GM21737 (cell line): ENCODE results near the gene CDR2L.

Experiments
- ATAC-seq: cut with Tn5 transposase; IDR thresholded peaks from one replicate; pipeline ENCODE4 v1.9.1; 2021; ENCODE audit warnings: mild to moderate bottlenecking, moderate library complexity; ENCODE audit not compliant: unreplicated experiment

Gene CDR2L

GRCh38 chr17:74987418-74987908 lies at the start of gene CDR2L:
Gene CDR2L (plus strand): TSS chr17:74987632. CDS start chr17:74988044, 412 bp downstream.
- peak; percentile 93 for ATAC-seq

- no peak for ATAC-seq
Measured at GRCh38 chr17:74938194-74938950, 49.1 kb upstream of the CDR2L start.

- ATAC-seq, result no peak
Measured at GRCh38 chr17:74939534-74939933, 47.9 kb upstream of the CDR2L start.

GRCh38 chr17:74941128-74941725 lies 46.2 kb upstream of the CDR2L start:
- no peak for ATAC-seq

GRCh38 chr17:74943808-74944522 lies 43.5 kb upstream of the CDR2L start:
- ATAC-seq, result no peak

- no peak for ATAC-seq
Measured at GRCh38 chr17:74945543-74945942, 41.9 kb upstream of the CDR2L start.

- ATAC-seq, result no peak
Measured at GRCh38 chr17:74946641-74947040, 40.8 kb upstream of the CDR2L start.

- no peak for ATAC-seq
Measured at GRCh38 chr17:74947041-74947754, 40.2 kb upstream of the CDR2L start.

- ATAC-seq, result no peak
Measured at GRCh38 chr17:74949455-74950115, 37.8 kb upstream of the CDR2L start.

GRCh38 chr17:74950207-74950606 lies 37.2 kb upstream of the CDR2L start:
- no peak for ATAC-seq

- ATAC-seq, result no peak
Measured at GRCh38 chr17:74951065-74951464, 36.4 kb upstream of the CDR2L start.

- ATAC-seq, result no peak
Measured at GRCh38 chr17:74951680-74952421, 35.6 kb upstream of the CDR2L start.

GRCh38 chr17:74952431-74953133 lies 34.9 kb upstream of the CDR2L start:
- no peak for ATAC-seq

GRCh38 chr17:74953134-74953687 lies 34.2 kb upstream of the CDR2L start:
- ATAC-seq, result no peak

GRCh38 chr17:74954115-74954514 lies 33.3 kb upstream of the CDR2L start:
- ATAC-seq, result no peak

GRCh38 chr17:74954665-74955421 lies 32.6 kb upstream of the CDR2L start:
- no peak for ATAC-seq

- ATAC-seq, result no peak
Measured at GRCh38 chr17:74956093-74956492, 31.3 kb upstream of the CDR2L start.
